ENCODE measurements around the gene SEMA4A. TPM values are rescaled to one million over a fixed set of nuclear protein-coding genes. Genes with fewer than 3 reads are reported as not detected.

SEMA4A gene
- total RNA-seq, 4 donors from 2014 or later: 1.8 to 4.6 (median 3.5) TPM

DNA sequence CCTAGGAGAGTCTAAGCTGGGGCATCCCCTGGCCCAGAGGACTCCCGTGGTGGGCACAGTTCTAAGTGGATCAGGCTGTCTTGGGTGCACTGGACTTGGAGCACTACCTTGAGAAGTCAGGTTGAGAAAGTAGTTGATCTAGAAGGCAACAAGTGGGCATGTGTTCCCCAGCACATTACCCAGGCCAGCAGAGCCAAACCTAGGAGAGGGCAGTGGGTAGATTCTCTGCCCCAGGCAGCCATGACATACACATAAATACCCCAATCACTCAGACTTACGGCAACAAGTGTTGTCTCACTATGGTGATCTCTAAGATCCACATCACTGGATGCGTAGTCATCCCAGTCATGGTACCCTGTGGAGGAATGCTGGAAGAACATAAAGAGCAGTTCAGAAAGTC, 57.9 kb downstream of the SEMA4A start:
- H3K27me3 ChIP-seq: no peaks in the 10 kb centered on the region
- 87 to 97% methylated on average over 3 of the region's 3 CpGs for WGBS, 2 donors
- no peak for DNase-seq (ENCODE audit: low spot score in 2 of 2)
- H3K4me3 ChIP-seq: no peak overlapping the region
- H3K27ac ChIP-seq: no peak overlapping the region
- H3K36me3 ChIP-seq: peaks cover 0 to 54% (median 4%) of the 10 kb centered on the region in 3 donors
- TF ChIP-seq POLR2A (IDR thresholded peaks at IDR 0.05) (no peak), EP300 (IDR thresholded peaks at IDR 0.05) (no peak)
- TF ChIP-seq, protein P1, sequence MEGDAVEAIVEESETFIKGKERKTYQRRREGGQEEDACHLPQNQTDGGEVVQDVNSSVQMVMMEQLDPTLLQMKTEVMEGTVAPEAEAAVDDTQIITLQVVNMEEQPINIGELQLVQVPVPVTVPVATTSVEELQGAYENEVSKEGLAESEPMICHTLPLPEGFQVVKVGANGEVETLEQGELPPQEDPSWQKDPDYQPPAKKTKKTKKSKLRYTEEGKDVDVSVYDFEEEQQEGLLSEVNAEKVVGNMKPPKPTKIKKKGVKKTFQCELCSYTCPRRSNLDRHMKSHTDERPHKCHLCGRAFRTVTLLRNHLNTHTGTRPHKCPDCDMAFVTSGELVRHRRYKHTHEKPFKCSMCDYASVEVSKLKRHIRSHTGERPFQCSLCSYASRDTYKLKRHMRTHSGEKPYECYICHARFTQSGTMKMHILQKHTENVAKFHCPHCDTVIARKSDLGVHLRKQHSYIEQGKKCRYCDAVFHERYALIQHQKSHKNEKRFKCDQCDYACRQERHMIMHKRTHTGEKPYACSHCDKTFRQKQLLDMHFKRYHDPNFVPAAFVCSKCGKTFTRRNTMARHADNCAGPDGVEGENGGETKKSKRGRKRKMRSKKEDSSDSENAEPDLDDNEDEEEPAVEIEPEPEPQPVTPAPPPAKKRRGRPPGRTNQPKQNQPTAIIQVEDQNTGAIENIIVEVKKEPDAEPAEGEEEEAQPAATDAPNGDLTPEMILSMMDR (IDR thresholded peaks at IDR 0.05): no peak
- no peaks in the 10 kb centered on the region for H3K9me3 ChIP-seq
- peaks cover 0 to 30% (median 14%) of the 10 kb centered on the region in 4 donors for H3K4me1 ChIP-seq

DNA sequence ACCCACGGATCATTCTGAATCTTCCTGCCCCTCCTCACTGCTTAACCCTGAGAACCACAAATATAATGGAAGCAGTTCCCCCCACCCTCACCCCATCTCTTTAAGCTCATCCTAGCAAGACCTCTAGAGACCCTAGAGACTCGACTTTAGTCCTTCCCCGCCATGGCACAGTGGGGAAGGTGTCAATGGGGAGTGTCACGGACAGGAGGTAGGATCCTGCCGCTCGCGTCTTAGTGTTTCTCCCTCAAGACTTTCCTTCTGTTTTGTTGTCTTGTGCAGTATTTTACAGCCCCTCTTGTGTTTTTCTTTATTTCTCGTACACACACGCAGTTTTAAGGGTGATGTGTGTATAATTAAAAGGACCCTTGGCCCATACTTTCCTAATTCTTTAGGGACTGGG, 58.7 kb downstream of the SEMA4A start:
- TF ChIP-seq POLR2A (IDR thresholded peaks at IDR 0.05) (no peak), EP300 (IDR thresholded peaks at IDR 0.05) (no peak)
- TF ChIP-seq, protein P1 (IDR thresholded peaks at IDR 0.05): no peak
- H3K36me3 ChIP-seq: peaks cover 0 to 49% (median under 1%) of the 10 kb centered on the region in 3 donors
- WGBS, 2 donors: 74% methylated on average over 9 of the region's 9 CpGs
- no peaks in the 10 kb centered on the region for H3K9me3 ChIP-seq
- no peak for DNase-seq (ENCODE audit: low spot score in 2 of 2)
- peak overlapping the region in 3 of 4 donors; percentile 28 to 73 (median 71) for H3K4me3 ChIP-seq
- peaks cover 0 to 31% (median 14%) of the 10 kb centered on the region in 4 donors for H3K4me1 ChIP-seq
- peak overlapping the region; percentile 93 to 99 (median 96) for H3K27ac ChIP-seq
- H3K27me3 ChIP-seq: no peaks in the 10 kb centered on the region

DNA sequence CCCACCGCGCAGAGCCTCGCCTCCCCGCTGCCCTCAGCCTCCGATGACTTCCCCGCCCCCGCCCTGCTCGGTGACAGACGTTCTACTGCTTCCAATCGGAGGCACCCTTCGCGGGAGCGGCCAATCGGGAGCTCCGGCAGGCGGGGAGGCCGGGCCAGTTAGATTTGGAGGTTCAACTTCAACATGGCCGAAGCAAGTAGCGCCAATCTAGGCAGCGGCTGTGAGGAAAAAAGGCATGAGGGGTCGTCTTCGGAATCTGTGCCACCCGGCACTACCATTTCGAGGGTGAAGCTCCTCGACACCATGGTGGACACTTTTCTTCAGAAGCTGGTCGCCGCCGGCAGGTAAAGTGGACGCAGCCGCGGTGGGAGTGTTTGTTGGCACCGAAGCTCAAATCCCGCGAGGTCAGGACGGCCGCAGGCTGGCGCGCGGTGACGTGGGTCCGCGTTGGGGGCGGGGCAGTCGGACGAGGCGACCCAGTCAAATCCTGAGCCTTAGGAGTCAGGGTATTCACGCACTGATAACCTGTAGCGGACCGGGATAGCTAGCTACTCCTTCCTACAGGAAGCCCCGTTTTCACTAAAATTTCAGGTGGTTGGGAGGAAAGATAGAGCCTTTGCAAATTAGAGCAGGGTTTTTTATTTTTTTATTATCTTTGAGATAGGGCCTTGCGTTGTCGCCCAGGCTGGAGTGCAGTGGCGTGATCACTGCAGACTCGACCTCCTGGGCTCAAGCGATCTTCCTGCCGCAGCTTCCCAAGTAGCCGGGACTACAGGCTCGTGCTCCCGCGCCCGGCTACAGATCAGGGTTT, 59.7 kb downstream of the SEMA4A start, which contains the start of gene PMF1:
Gene PMF1, plus strand, starts transcription at position 175 of the 811 bp plus-strand sequence. Its CDS starts 9 bp downstream, at position 184.
- peak within 1 kb of the TSS; percentile 93 to 99 (median 96) for H3K27ac ChIP-seq
- H3K4me1 ChIP-seq: peaks cover 0 to 40% (median 14%) of the 10 kb centered on the region in 4 donors
- H3K27me3 ChIP-seq: no peaks in the 10 kb centered on the region
- H3K9me3 ChIP-seq: no peaks in the 10 kb centered on the region
- TF ChIP-seq POLR2A (IDR thresholded peaks at IDR 0.05) (peak; percentile 17 to 73), EP300 (IDR thresholded peaks at IDR 0.05) (peak; percentile 87 to 97)
- TF ChIP-seq, protein P1 (IDR thresholded peaks at IDR 0.05): peak in 2 of 5 experiments; percentile 37 to 50
- DNase-seq (ENCODE audit: low spot score in 2 of 2): peak; percentile 93 to 95
- WGBS, 2 donors: 0% methylated on average over 52 to 55 of the region's 61 CpGs
- peaks cover 0 to 40% (median 0%) of the 10 kb centered on the region in 3 donors for H3K36me3 ChIP-seq
- H3K4me3 ChIP-seq: peak within 1 kb of the TSS; percentile 65 to 73 (median 71)

DNA sequence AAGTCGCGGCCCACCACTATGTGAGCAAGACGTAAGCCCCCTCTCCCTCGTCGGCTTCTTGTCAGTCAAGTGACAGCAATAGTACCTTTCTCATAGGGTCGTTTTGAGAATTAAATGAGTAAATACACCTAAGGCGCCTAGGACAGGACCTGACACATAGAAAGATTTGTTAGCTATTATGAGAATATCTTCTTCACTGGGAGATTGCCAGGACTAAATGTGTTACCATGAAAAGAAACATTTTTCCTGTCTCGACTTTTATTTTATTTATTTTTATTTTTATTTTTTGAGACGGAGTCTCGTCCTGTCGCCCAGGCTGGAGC, 60.2 kb downstream of the SEMA4A start:
- Histone ChIP-seq H3K27me3 (no peaks in the 10 kb centered on the region), H3K36me3 (peaks cover 0 to 34% (median 0%) of the 10 kb centered on the region in 3 donors), H3K4me3 (peak overlapping the region; percentile 65 to 73 (median 71)), H3K27ac (peak overlapping the region; percentile 93 to 99 (median 96)), H3K9me3 (no peaks in the 10 kb centered on the region), H3K4me1 (peaks cover 0 to 44% (median 14%) of the 10 kb centered on the region in 4 donors)
- TF ChIP-seq EP300 (IDR thresholded peaks at IDR 0.05) (no peak), POLR2A (IDR thresholded peaks at IDR 0.05) (no peak)
- TF ChIP-seq, protein P1 (IDR thresholded peaks at IDR 0.05): no peak
- no peak for DNase-seq (ENCODE audit: low spot score in 2 of 2)
- 20 to 21% methylated on average over 11 of the region's 11 CpGs for WGBS, 2 donors
